ENCODE data around the gene FBXL7. TPM values are rescaled to one million over a fixed set of nuclear protein-coding genes. Genes with fewer than 3 reads are reported as not detected.

Gene FBXL7
- total and polyA plus RNA-seq, 9 of the 15 experiments (the other 6 are each of a cell fraction or from before 2014, with no cell fraction given) = 0.04 to 0.08 TPM; not detected in 7

GRCh38 chr5:15597804-15598203, 97.8 kb downstream of the FBXL7 start (continued):
- TF ChIP-seq, protein P1, sequence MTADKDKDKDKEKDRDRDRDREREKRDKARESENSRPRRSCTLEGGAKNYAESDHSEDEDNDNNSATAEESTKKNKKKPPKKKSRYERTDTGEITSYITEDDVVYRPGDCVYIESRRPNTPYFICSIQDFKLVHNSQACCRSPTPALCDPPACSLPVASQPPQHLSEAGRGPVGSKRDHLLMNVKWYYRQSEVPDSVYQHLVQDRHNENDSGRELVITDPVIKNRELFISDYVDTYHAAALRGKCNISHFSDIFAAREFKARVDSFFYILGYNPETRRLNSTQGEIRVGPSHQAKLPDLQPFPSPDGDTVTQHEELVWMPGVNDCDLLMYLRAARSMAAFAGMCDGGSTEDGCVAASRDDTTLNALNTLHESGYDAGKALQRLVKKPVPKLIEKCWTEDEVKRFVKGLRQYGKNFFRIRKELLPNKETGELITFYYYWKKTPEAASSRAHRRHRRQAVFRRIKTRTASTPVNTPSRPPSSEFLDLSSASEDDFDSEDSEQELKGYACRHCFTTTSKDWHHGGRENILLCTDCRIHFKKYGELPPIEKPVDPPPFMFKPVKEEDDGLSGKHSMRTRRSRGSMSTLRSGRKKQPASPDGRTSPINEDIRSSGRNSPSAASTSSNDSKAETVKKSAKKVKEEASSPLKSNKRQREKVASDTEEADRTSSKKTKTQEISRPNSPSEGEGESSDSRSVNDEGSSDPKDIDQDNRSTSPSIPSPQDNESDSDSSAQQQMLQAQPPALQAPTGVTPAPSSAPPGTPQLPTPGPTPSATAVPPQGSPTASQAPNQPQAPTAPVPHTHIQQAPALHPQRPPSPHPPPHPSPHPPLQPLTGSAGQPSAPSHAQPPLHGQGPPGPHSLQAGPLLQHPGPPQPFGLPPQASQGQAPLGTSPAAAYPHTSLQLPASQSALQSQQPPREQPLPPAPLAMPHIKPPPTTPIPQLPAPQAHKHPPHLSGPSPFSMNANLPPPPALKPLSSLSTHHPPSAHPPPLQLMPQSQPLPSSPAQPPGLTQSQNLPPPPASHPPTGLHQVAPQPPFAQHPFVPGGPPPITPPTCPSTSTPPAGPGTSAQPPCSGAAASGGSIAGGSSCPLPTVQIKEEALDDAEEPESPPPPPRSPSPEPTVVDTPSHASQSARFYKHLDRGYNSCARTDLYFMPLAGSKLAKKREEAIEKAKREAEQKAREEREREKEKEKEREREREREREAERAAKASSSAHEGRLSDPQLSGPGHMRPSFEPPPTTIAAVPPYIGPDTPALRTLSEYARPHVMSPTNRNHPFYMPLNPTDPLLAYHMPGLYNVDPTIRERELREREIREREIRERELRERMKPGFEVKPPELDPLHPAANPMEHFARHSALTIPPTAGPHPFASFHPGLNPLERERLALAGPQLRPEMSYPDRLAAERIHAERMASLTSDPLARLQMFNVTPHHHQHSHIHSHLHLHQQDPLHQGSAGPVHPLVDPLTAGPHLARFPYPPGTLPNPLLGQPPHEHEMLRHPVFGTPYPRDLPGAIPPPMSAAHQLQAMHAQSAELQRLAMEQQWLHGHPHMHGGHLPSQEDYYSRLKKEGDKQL (CRISPR knock-in tag; IDR thresholded peaks at IDR 0.05; ENCODE audit: borderline replicate concordance) = no peak
- no peak for TF ChIP-seq HDAC1 (IDR thresholded peaks at IDR 0.05)
- TF ChIP-seq ATF2 (CRISPR knock-in tag; IDR thresholded peaks at IDR 0.05) = no peak
- TF ChIP-seq ZNF561 (CRISPR knock-in tag; conservative IDR thresholded peaks at IDR 0.05) = no peak
- no peak for TF ChIP-seq PHF20 (IDR thresholded peaks at IDR 0.05; ENCODE audit: partially characterized antibody)
- TF ChIP-seq FOXA1 (IDR thresholded peaks at IDR 0.05; ENCODE audit: borderline replicate concordance) = no peak

All from K562 (cell line).